A673 (cell line): ENCODE measurements around the gene UBE2D3. TPM values are rescaled to one million over a fixed set of nuclear protein-coding genes. Genes with fewer than 3 reads are reported as not detected.

ENCODE experiments used
- BruUV-seq: library from RNA; stranded (reverse); fragments of 400-500 nt; replicated peaks from 2 replicates; lab custom pipeline; 2021; lab: Mats Ljungman, UMichigan
- CTCF ChIA-PET: fragments of 300-600 bp; sonication (Branson Sonifier 250); formaldehyde crosslinking; loops from one replicate; lab custom pipeline; 2022; ENCODE audit warnings: antibody characterized with exemption; lab: Charles Lee
- POLR2A ChIA-PET: fragments of 300-600 bp; sonication (Branson Sonifier 250); formaldehyde crosslinking; loops from one replicate; lab custom pipeline; 2022; ENCODE audit warnings: antibody characterized with exemption; ENCODE audit not compliant: low non-redundant PET; lab: Charles Lee
- DNase-seq: peaks from one replicate; pipeline ENCODE4 v3.0.0-alpha.2; 2015; ENCODE audit warnings: low spot score
- H3K27ac ChIP-seq: fragments of 200-600 bp; sonication (generic); 2 replicates; pipeline ENCODE4 v1.5.1; 2016; ENCODE audit warnings: mixed run types, low read depth, mild to moderate bottlenecking, mixed read lengths, antibody characterized with exemption, low read length; ENCODE audit not compliant: poor library complexity, severe bottlenecking
- H3K27me3 ChIP-seq: fragments of 200-600 bp; sonication (generic); replicated peaks from 2 replicates; pipeline ENCODE4 v1.6.1; 2017; ENCODE audit warnings: mixed run types, low read depth, mild to moderate bottlenecking, mixed read lengths, antibody characterized with exemption, low read length; ENCODE audit not compliant: insufficient read depth, poor library complexity
- H3K36me3 ChIP-seq: fragments of 200-600 bp; sonication (generic); 2 replicates; pipeline ENCODE4 v1.6.1; 2016; ENCODE audit warnings: mixed run types, mild to moderate bottlenecking, mixed read lengths, antibody characterized with exemption, low read length; ENCODE audit not compliant: insufficient read depth, poor library complexity, severe bottlenecking
- H3K4me1 ChIP-seq: fragments of 200-600 bp; sonication (generic); 2 replicates; pipeline ENCODE4 v1.6.1; 2017; ENCODE audit warnings: mixed run types, mild to moderate bottlenecking, mixed read lengths, antibody characterized with exemption, low read length; ENCODE audit not compliant: insufficient read depth, poor library complexity, severe bottlenecking
- H3K4me3 ChIP-seq: fragments of 200-600 bp; sonication (generic); 2 replicates; pipeline ENCODE4 v1.5.1; 2016; ENCODE audit warnings: low read depth, mixed run types, mild to moderate bottlenecking, mixed read lengths, low read length; ENCODE audit not compliant: poor library complexity, severe bottlenecking
- H3K9me3 ChIP-seq: fragments of 200-600 bp; sonication (generic); 2 replicates; pipeline ENCODE4 v1.6.1; 2016; ENCODE audit warnings: mixed run types, low read depth, mild to moderate bottlenecking, mixed read lengths, antibody characterized with exemption, low read length; ENCODE audit not compliant: poor library complexity, severe bottlenecking
- CTCF ChIP-seq: fragments of 300-800, 200-600 bp; sonication (generic); conservative IDR thresholded peaks from 2 replicates; pipeline ENCODE4 v1.5.1; 2017; ENCODE audit warnings: low read depth, mild to moderate bottlenecking, antibody characterized with exemption, low read length, moderate library complexity, mixed read lengths
- EZH2 ChIP-seq: fragments of 200-600 bp; sonication (generic); IDR thresholded peaks from 2 replicates; pipeline ENCODE4 v1.6.1; 2017; ENCODE audit warnings: borderline replicate concordance, low read depth, mild to moderate bottlenecking, mixed read lengths, antibody characterized with exemption, low read length; ENCODE audit not compliant: poor library complexity, severe bottlenecking
- intact Hi-C: fragments of 100-400 bp; cut with micrococcal nuclease; formaldehyde crosslinking; loops from one replicate; pipeline ENCODE4 v1.10.0; 2022; ENCODE audit not compliant: unreplicated experiment
- total RNA-seq: library from RNA; stranded (reverse); gene quantifications from 2 replicates; pipeline ENCODE4 v1.2.3, GENCODE V29; 2021

The UBE2D3 gene
- total RNA-seq, 1 experiment from 2014 or later, result 378 TPM

GRCh38 chr4:102761906-102762305 lies 65.4 kb downstream of the UBE2D3 start:
- no peaks in the 10 kb centered on the region for H3K9me3 ChIP-seq
- H3K4me1 ChIP-seq, result peaks cover 6% of the 10 kb centered on the region
- BruUV-seq, result no TSS peak
- DNase-seq, result no peak
- H3K27me3 ChIP-seq, result no peaks in the 10 kb centered on the region
- no peaks in the 10 kb centered on the region for H3K36me3 ChIP-seq
- CTCF ChIA-PET, result no interaction called here
- POLR2A ChIA-PET, result no interaction called here
- TF ChIP-seq EZH2 (no peak), CTCF (no peak)
- H3K4me3 ChIP-seq, result no peak overlapping the region
- H3K27ac ChIP-seq, result no peak overlapping the region
- intact Hi-C loops, result loop anchor here (10.0 kb wide), 1 partner anchor 137 kb away; no protein-coding TSS in a partner anchor

GRCh38 chr4:102761296-102761701 lies 66.1 kb downstream of the UBE2D3 start:
- Histone ChIP-seq H3K27me3 (no peaks in the 10 kb centered on the region), H3K4me1 (peaks cover 6% of the 10 kb centered on the region), H3K9me3 (no peaks in the 10 kb centered on the region), H3K36me3 (no peaks in the 10 kb centered on the region), H3K27ac (no peak overlapping the region), H3K4me3 (peak overlapping the region; percentile 73)
- ChIA-PET CTCF (no interaction called here), POLR2A (interaction anchor here (0.6 kb wide), 1 partner anchor 105 kb away, joined by 3 read pairs; no protein-coding TSS in a partner anchor)
- DNase-seq, result no peak
- intact Hi-C loops, result loop anchor here (10.0 kb wide), 1 partner anchor 136 kb away; no protein-coding TSS in a partner anchor
- TF ChIP-seq CTCF (no peak), EZH2 (no peak)
- no TSS peak for BruUV-seq

GRCh38 chr4:102760645-102761295 lies 66.6 kb downstream of the UBE2D3 start, which contains the start of gene MANBA:
MANBA (minus strand) TSS chr4:102760968; CDS start chr4:102760894, 74 bp downstream.
- H3K4me3 ChIP-seq, result peak within 1 kb of the TSS; percentile 73
- no peak within 1 kb of the TSS for H3K27ac ChIP-seq
- ChIA-PET POLR2A (interaction anchor here (0.6 kb wide), 1 partner anchor 105 kb away, joined by 3 read pairs; no protein-coding TSS in a partner anchor), CTCF (no interaction called here)
- no peaks in the 10 kb centered on the region for H3K9me3 ChIP-seq
- H3K36me3 ChIP-seq, result no peaks in the 10 kb centered on the region
- intact Hi-C loops, result loop anchor here (10.0 kb wide), 1 partner anchor 136 kb away; no protein-coding TSS in a partner anchor
- TF ChIP-seq EZH2 (no peak), CTCF (no peak)
- no peaks in the 10 kb centered on the region for H3K27me3 ChIP-seq
- no TSS peak for BruUV-seq
- H3K4me1 ChIP-seq, result peaks cover 6% of the 10 kb centered on the region
- peak; percentile 81 for DNase-seq
